SK-MEL-5 (cell line): Measurements from ENCODE around the gene EHMT1. TPM values are rescaled to one million over a fixed set of nuclear protein-coding genes. Genes with fewer than 3 reads are reported as not detected.

Experiments used
- DNase-seq: peaks from one replicate; pipeline ENCODE4 v3.0.0-alpha.2; 2016; ENCODE audit warnings: low read depth, low spot score
- in situ Hi-C: cut with HindIII; loops from 2 replicates; pipeline ENCODE4 v1.10.0; 2016; ENCODE audit warnings: low sequenced_read_pairs, high pct_unique_total_duplicates, low pct_unique_long_range_greater_than_20kb
- total RNA-seq: library from RNA; depleted of rRNA; stranded (reverse); fragments of >200 nt; shearing (Covaris generic); gene quantifications from 2 replicates; pipeline ENCODE4 v1.2.3, GENCODE V29; 2014

Gene EHMT1
- total RNA-seq, 1 experiment from 2014 or later = 18.5 TPM

DNA sequence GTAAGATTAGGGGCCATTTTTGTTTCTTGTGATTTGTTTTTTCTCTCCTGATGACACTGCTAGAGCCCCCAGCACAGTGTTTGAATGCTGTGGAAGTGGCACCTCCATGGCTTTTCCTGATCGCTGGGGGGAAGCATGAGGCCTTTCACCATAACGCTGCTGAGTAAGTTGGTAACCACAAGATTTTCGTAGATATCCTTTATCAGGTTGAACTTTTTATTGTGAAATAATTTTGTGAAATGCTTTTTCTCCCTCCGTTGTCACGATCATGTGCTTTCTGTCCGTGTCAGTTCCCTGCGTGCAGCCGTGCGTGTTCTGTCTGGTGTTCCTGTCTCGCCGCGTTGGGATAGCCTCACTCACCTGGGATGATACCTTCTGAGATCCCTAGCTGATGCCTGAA is 59.4 kb downstream of the EHMT1 start:
- no peak for DNase-seq
- in situ Hi-C loops = no loop called here

DNA sequence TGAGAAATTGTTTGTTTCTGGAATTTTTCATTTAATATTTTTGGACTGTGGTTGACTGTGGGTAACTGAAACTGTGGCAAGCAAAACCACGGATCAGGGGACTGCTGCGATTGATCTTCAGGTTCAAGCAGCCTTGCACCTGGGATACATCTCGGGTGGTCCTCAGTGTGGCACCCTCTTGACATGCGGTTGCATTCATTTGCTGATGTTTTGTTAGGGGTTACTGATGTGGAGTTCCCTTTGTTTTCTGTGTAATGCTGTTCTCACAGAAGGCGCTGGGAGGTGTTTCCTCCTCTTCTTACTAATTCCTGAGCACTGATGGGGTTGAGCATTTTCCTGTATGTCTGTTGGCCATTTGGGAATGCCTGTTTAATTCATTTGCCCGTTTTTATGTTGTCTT is 60.4 kb downstream of the EHMT1 start:
- no peak for DNase-seq
- in situ Hi-C loops = no loop called here

DNA sequence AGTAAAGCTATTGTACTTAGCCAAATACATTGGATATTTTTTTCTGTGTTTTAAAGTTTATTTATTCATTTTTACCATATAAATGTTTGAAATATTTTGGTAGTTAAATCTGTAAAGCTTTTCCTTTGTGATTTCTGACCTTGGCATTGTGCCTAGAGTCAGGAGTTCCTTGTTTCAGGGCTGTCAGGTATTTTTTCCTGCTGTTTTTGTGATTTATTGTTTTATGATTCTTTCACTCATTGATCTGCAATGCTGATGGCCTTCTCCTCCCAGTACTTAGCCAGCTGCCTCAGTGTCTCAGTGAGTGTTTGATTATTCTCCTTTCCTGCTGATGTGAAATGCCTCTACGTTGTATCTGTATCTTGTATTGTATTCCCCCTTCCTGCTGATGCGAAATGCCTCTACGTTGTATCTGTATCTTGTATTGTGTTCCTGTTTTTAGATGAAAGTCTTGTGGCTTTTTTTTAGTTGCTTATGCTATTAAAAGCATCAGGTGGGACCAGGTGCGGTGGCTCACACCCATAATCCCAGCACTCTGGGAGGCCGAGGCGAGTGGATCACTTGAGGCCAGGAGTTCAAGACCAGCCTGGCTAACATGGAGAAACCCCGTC is 61.0 kb downstream of the EHMT1 start:
- in situ Hi-C loops = no loop called here
- DNase-seq = no peak

DNA sequence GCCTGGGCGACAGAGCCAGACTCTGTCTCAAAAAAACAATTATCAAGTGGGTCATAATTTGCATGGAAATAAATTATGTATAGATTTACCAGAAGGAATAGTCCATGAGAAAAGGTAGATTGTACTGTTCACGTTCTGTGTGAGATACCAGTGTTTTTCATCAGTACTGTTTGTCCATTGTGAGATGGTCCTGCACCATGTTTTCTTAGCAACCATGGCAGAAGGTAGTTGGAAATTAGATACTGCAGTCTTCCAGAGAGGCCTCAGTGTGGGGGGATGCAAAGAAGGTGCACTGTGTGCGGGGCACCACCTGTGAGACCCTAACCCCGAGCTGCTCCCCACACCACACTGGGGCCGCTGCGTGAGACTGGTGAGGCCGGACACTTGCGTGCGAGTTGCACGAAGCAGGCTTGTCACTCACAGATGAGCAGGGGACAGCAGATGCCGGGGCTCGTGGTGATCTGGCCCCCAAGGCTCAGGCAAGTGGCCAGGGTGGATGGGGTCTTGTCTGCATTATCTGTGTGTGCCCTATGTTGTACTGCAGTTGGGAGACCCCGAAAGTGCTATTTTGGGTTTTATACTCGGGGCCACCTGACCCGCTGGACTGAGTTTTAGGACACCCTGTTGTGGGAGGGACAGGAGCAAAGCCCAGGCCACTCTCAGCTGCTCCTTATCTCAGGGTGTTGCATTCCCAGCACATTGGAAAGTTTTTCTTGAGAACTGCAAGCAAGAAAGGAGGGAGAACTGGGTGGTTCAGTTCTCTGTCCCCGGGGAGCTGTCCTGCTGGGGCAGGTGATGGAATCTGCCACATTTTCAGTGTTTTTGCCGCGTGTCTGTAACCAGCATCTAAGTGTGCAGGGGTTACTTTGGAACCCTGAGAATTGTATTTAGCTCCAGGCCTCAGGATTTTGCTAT is 61.9 kb downstream of the EHMT1 start:
- in situ Hi-C loops = no loop called here

DNA sequence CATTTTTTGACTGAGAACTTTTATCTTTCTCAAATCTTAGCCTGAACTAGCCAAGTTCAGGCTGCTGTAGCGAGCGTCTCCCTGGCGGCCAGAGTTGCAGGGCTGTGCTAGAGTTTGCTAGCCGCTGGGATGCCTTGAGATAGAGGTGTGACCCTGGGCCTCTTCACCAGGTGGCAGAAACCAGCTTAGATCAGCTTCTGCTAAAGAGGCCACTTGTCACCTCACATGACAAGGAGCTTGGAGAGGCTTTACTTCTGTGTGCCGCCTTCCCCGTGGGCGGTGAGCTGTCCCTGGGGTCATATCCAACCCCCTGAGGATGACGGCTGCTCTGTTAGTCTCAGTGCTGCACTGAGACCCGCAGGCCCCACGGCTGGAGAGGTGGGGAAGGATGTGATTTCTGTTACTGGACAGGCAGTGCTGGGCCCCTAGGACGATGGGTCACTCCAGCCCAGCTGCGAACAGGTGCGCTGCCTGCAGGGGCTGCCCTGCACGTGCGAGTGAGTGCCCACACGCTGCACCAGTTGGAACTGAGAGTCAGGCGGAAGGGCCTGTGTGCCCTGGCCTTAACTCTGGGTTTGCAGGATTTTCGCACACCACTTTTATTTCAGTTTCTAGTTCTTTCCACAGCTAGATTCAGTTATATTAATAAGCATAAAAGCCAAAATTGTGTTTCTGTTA is 63.8 kb downstream of the EHMT1 start:
- no peak for DNase-seq
- in situ Hi-C loops = no loop called here

More for the DNA sequence above, 61.9 kb downstream of the EHMT1 start:
- DNase-seq = no peak

DNA sequence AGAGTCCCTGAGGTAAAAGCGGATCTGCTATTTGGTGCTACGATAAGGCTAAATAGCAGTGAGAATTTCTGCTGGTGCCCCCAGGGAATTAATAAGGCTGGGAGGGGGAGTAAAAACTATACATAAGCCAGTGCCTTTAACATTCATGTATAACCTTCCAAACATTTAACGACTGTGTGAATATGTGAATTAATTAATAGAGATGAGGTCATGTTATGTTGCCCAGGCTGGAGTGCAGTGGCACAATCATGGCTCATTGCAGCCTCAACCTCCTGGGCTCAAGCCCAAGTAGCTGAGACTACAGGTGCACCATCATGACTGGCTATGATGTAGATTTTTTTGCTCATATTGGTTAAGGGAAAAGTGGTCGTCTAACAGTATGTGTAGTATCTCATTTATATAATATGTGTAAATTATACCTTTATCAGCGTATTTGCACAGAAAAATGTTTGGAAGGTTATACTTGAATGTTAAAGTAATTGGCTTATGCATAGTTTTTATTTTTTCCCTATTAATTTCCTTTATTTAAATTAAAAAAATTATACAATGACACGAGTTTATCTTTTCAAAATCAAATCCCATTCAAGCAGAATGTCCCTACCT is 64.6 kb downstream of the EHMT1 start:
- no peak for DNase-seq
- in situ Hi-C loops = no loop called here

DNA sequence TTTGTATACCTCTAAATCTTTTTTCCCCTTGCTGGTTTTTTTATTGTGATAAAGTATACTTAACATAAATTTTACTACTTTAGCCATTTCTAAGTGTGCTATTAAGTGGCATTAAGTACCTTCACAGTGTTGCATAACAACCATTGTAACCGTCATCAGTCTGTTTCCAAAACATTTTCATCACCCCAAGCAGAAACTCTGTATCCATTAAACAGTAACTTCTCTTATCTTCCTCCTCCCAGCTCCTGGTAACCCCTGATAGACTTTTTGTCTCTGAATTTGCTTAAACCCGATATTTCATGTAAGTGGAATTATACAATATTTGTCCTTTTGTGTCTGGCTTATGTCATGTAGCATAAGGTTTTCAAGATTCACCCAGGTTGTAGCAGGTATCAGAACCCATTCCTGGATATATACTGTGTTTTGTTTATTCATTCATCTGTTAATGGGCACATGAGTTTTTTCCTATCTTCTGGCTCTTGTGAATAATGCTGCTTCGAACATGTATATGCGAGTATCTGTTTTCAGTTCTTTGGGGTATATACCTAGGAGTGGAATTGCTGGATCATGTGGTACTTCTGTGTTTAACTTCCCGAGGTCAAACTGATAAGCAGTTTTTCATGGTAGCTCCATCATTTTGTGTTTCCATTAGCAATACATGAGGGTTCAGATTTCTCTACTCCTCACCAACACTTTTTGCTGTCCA is 66.4 kb downstream of the EHMT1 start:
- in situ Hi-C loops = no loop called here
- DNase-seq = no peak

DNA sequence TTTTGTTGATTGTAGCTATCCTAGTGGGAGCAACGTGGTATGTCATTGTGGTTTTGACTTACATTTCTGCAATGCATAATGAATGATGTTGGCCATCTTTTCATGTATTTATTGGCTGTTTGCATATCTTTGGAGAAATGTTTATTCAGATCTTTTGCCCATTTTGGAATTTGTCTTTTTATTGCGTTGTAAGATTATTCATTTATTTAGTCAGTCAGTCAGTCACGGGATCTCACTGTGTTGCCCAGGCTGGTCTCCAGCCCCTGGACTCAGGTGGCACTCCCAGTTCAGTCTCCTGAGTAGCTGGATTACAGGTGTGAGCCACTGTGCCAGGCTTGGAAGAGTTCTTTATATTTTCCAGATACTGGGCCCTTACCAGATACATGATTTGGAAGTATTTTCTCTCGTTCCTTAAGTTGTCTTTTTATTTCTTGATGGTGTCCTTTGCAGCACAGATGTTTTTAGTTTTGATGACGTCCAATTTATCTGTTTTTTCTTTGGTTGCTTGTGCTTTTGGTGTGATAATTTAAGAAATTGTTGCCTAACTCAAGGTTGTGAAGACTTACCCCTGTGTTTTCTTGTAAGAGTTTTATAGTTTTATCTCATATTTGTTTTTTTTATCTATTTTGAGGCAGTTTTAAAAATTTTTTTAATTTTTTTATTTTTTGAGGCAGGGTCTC is 67.1 kb downstream of the EHMT1 start:
- no peak for DNase-seq
- in situ Hi-C loops = no loop called here

DNA sequence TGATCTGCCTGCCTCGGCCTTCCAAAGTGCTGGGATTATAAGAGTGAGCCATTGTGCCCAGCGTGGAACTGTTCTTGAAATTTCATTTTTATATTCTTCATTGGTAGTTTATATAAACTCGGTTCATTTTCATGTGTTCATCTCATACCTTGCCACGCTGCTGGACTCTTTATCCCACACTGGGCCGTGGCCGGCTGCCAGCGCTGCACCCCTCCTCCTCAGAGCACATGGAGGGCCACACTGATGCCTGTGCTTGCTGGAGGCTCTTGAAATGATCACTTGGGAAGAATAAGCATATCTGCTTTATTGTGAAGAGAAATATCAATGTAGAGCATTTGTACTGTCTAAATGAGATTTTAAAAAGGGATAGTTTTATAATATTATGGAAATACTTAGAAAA is 69.5 kb downstream of the EHMT1 start:
- in situ Hi-C loops = no loop called here
- DNase-seq = no peak

DNA sequence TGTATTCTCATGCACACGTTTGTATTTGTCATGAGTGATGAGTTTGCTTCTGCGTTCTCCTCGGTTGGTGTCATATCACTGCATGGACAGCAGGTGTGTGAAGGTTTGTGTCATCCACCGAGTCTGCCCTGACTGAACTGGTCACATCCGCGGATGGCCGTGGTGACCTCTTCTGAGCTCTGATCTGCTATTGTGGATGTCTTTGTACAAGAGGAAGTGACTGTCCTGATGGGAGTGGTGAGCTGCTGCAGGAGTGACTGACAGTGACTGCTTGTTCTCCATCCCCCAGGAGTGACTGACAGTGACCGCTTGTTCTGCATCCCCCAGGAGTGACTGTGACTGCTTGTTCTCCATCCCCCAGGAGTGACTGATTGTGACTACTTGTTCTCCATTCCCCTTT is 69.9 kb downstream of the EHMT1 start:
- in situ Hi-C loops = no loop called here
- no peak for DNase-seq

DNA sequence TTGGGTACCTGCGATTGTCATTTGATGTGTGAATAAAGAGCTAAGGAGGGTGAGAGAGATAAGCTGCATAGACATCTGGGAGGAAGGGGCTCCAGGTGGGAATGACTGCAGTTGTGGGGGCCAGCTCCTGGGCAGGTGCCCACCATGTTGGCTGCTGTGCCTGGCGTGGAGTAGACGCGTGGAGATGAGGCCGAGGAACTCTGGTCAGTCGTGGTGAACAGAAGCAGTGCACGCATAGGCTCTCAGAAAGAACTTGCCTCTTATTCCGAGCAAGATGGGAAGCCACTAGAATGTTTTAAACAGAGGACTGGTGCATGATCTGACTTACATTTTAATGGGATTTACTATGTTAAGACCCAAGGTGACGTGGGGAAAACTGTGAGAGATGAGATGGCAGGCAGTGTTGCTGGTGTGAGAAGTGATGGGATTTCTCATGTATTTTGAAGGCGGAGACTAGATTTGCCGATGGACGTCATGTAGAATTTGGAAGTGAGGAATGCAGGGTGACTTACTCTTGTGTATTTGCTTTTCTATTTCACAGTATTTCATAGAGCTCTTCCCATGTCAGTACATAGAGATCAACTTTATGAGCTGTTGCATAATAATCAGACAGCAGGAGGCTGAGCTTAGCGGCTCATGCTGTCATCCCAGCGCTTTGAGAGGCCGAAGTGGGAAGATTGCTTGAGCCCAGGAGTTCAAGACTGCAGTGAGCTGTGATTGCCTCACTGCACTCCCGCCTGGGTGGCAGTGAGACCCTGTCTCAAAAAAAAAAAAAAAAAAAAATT is 71.1 kb downstream of the EHMT1 start:
- no peak for DNase-seq
- in situ Hi-C loops = no loop called here

DNA sequence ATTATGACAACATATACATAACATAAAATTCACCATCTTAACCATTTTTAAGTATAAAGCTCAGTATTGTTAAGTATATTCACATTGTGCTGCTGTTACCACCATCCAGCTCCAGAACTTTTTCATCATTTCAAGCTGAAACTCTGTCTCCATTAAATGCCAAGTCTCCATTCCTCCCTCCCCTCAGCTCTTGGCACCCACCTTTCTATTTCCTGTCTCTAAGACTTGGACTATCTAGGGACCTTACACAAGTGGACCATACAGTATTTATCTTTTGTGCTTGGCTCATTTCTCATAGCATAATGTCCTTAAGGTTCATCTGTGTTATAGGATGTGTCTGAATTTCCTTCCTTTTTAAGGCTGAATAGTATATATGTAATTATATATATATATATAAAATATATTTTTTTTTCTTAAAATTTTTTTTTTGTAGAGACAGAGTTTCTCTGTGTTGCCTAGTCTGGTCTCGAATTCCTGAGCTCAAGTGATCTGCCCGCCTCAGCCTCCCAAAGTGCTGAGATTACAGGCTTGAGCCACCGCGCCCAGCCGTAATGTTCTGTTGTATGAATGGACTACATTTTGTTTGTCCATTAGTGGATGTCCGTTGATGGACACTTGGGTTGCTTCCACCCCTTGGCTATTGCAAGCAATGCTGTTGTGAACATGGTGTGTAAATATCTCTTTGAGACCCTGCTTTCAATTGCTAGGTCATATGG is 72.3 kb downstream of the EHMT1 start:
- no peak for DNase-seq
- in situ Hi-C loops = no loop called here

DNA sequence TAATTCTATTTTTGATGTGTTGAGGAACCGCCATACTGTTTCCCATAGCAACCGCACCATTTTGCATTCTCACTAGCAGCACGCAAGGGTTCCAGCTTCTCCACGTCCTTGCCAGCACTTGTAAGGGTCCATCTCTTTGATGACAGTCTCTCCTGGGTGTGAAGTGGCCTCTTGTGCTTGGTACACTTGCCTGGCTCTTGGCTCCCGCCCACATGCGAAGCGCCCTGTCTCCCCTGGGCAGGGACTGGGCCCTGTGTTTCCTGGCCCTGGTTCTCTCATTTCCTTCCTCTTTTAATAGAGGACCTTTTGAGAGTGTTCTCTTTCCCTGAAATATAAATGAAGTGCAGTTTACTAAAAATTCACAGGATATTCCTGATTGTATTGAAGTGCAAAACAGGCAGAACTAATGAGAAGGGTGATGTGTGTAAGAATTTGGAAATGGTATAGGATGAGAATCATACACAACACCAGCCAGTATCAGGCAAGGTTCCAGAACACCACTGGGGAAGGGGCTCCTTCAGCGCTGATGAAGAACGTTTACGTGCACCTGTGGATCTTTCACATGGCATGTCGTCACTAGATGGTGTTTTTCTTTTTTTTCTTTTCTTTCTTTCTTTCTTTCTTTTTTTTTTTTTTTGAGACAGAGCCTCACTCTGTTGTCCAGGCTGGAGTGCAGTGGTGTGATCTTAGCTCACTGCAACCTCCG is 73.0 kb downstream of the EHMT1 start:
- in situ Hi-C loops = no loop called here
- no peak for DNase-seq

DNA sequence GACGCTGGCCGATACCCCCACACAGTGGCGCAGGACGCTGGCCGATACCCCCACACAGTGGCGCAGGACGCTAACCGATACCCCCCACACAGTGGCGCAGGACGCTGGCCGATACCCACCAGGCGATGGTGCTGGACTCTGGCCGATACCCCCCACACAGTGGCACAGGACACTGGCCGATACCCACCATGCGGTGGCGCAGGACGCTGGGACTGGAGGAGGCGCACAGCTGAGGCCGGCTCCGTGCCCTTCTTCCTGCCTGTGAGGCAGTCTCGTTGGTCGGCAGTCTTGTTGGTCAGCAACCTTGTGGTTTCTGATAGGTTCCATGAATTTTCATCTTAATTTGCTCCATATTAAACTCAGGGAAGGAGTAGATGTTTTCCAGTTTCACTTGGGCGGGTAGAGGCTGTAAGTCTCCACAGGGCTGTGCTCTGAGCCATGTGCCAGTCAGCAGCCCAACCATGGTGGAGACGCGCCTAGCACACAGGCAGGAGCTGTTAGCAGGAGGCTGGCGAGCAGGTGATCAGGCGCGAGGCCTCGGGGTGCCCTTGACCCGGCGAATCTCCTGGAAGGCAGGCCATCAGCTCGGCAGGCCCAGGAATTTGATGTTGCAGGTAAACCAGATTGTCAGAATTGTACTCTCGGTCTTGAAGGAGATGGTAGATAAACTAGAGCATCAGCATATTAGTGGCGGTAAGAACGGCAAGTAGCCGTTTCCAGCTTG is 75.6 kb downstream of the EHMT1 start:
- DNase-seq = no peak
- in situ Hi-C loops = no loop called here
